HFFc6 (cell line): ENCODE data around the gene ABHD12. TPM values are rescaled to one million over a fixed set of nuclear protein-coding genes. Genes with fewer than 3 reads are reported as not detected.
A peak's percentile ranks its signal among the peaks of the same experiment; 100 is the strongest.

Experiments
- DNase-seq: peaks from one replicate; pipeline ENCODE4 v3.0.0-alpha.2; 2018
- H3K27ac Mint-ChIP-seq: 2 replicates; pipeline ENCODE4 v1.8.0; 2020; ENCODE audit warnings: mild to moderate bottlenecking, mixed read lengths
- H3K27me3 Mint-ChIP-seq: 2 replicates; pipeline ENCODE4 v1.8.0; 2021; ENCODE audit warnings: mild to moderate bottlenecking, moderate library complexity, mixed read lengths; ENCODE audit not compliant: insufficient read depth
- H3K36me3 Mint-ChIP-seq: 2 replicates; pipeline ENCODE4 v1.8.0; 2021; ENCODE audit warnings: low read depth, mixed read lengths
- H3K4me1 Mint-ChIP-seq: 2 replicates; pipeline ENCODE4 v1.8.0; 2020; ENCODE audit warnings: low read depth, mixed read lengths
- H3K4me3 Mint-ChIP-seq: 2 replicates; pipeline ENCODE4 v1.8.0; 2020; ENCODE audit warnings: mild to moderate bottlenecking, moderate library complexity, mixed read lengths
- H3K9me3 Mint-ChIP-seq: 2 replicates; pipeline ENCODE4 v1.8.0; 2020; ENCODE audit warnings: mild to moderate bottlenecking, mixed read lengths
- CTCF ChIP-seq: fragments of 200-600 bp; sonication (generic); IDR thresholded peaks from 2 replicates; pipeline ENCODE4 v1.5.0; 2021; ENCODE audit warnings: antibody characterized with exemption, mild to moderate bottlenecking
- total RNA-seq, 6 experiments: library from RNA; stranded (reverse); fragmentation: NEBNext Ultra II Directional; extraction: Animal tissue kit (Norgen Biotek cat#: 25700); gene quantifications; 2 replicates in 1 of 6; 3 replicates in 5 of 6; pipeline ENCODE4 v1.2.3, GENCODE V29; 2021

ABHD12 gene
- total RNA-seq, 6 experiments from 2014 or later = 87.0 to 103 (median 98.9) TPM

- Mint-ChIP-seq H3K4me3 (no peak overlapping the region), H3K36me3 (peaks cover 69% of the 10 kb centered on the region), H3K4me1 (peaks cover 37% of the 10 kb centered on the region), H3K27me3 (no peaks in the 10 kb centered on the region; the same call in none of the 2 replicates), H3K27ac (no peak overlapping the region), H3K9me3 (peaks cover 52% of the 10 kb centered on the region)
- no peak for DNase-seq
- no peak for TF ChIP-seq CTCF
Measured at GRCh38 chr20:25368526-25368925, 22.1 kb downstream of the ABHD12 start.

- Mint-ChIP-seq H3K36me3 (peaks cover 45% of the 10 kb centered on the region), H3K4me1 (peaks cover 33% of the 10 kb centered on the region), H3K27me3 (no peaks in the 10 kb centered on the region; the same call in 1 of the 2 replicates), H3K4me3 (no peak overlapping the region), H3K9me3 (peaks cover 20% of the 10 kb centered on the region), H3K27ac (no peak overlapping the region)
- TF ChIP-seq CTCF = no peak
- no peak for DNase-seq
Measured at GRCh38 chr20:25364879-25365699, 25.5 kb downstream of the ABHD12 start.

- no peak overlapping the region for H3K27ac Mint-ChIP-seq
- no peak for TF ChIP-seq CTCF
Measured at GRCh38 chr20:25364180-25364788, 26.4 kb downstream of the ABHD12 start.

GRCh38 chr20:25361287-25361683, 29.4 kb downstream of the ABHD12 start:
- no peak for TF ChIP-seq CTCF
- peak overlapping the region; percentile 81 for H3K27ac Mint-ChIP-seq
- peaks cover 8% of the 10 kb centered on the region; the same call in 1 of the 2 replicates for H3K9me3 Mint-ChIP-seq
- H3K36me3 Mint-ChIP-seq = peaks cover 13% of the 10 kb centered on the region
- H3K4me1 Mint-ChIP-seq = peaks cover 33% of the 10 kb centered on the region
- H3K27me3 Mint-ChIP-seq = no peaks in the 10 kb centered on the region
- peak; percentile 59 for DNase-seq
- H3K4me3 Mint-ChIP-seq = no peak overlapping the region; the same call in 1 of the 2 replicates

More at GRCh38 chr20:25364180-25364788, 26.4 kb downstream of the ABHD12 start:
- peaks cover 33% of the 10 kb centered on the region for H3K4me1 Mint-ChIP-seq
- DNase-seq = no peak
- no peak overlapping the region for H3K4me3 Mint-ChIP-seq
- no peaks in the 10 kb centered on the region; the same call in 1 of the 2 replicates for H3K27me3 Mint-ChIP-seq
- H3K36me3 Mint-ChIP-seq = peaks cover 42% of the 10 kb centered on the region
- H3K9me3 Mint-ChIP-seq = peaks cover 16% of the 10 kb centered on the region

- peaks cover 13% of the 10 kb centered on the region for H3K36me3 Mint-ChIP-seq
- TF ChIP-seq CTCF = no peak
- DNase-seq = no peak
- peak overlapping the region; percentile 81 for H3K27ac Mint-ChIP-seq
- no peak overlapping the region; the same call in 1 of the 2 replicates for H3K4me3 Mint-ChIP-seq
- peaks cover 33% of the 10 kb centered on the region for H3K4me1 Mint-ChIP-seq
- peaks cover 8% of the 10 kb centered on the region; the same call in 1 of the 2 replicates for H3K9me3 Mint-ChIP-seq
- H3K27me3 Mint-ChIP-seq = no peaks in the 10 kb centered on the region
Measured at GRCh38 chr20:25360631-25361286, 29.9 kb downstream of the ABHD12 start.
